GM18868 (cell line): Measurements from ENCODE around the gene CRIP2.

Experiments used
- ATAC-seq: cut with Tn5 transposase; IDR thresholded peaks from one replicate; pipeline ENCODE4 v1.9.1; 2021; ENCODE audit warnings: mild to moderate bottlenecking, moderate library complexity; ENCODE audit not compliant: unreplicated experiment

The CRIP2 gene, protein sequence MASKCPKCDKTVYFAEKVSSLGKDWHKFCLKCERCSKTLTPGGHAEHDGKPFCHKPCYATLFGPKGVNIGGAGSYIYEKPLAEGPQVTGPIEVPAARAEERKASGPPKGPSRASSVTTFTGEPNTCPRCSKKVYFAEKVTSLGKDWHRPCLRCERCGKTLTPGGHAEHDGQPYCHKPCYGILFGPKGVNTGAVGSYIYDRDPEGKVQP

DNA sequence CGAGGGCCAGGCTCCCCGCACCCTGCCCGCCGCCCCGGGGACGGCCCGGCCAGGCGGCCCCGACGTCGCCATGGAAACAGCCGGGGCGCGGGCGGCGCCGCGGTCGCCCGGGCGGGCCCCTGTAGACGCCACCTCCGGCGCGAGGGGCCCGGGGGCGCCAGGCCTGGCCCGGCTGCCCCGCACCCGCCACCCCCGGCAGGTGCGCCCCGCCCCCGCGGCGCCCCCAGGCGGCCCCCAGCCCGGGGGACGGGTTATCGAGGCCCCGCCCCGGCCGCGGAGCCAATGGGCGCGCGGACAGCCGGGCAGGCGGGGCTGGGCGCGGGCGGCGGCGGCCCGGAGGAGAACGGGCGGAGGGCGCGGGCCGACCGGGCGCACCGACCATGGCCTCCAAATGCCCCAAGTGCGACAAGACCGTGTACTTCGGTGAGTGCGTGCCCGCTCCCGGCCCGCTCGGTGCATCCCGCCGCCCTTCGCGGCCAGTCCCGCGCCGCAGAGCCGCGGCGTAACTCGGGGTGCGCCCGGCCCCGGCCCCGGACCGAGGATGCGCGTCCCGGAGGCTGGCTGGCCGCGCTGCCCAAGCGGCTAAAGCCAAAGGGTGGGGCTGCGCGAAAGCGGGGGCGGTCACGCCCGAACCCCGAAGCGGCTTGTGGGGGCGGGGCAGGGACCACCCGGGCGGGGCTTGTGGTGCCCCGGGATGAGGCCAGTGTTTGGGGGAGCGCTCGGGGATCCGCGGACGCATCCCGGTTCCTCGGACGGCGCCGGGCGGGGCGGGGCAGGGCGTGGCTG is at the start of gene CRIP2:
TSS of gene CRIP2 (plus strand) at position 339 of the 786 bp plus-strand sequence. CDS start at position 381, 42 bp downstream.
- ATAC-seq: no peak

DNA sequence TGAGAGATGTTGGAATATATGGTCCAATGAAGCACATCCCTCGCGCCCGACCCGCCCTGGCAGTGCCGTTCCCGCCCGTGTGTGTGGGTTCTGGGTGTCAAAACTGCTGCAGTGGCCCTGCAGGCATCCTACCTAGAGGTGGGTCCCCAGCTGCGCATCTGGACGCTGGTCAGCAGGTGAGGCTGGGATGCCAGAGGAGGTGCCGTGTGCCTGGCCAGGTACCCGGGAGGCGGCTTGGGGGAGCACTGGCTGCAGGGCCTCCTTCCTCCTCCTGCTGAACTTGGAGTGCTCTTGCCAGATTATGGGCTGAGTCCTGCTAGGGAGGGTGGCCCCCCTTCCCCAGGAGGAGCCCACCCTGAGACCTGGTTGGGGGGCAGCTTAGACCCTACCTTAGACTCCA is 49.8 kb upstream of the CRIP2 start:
- no peak for ATAC-seq

DNA sequence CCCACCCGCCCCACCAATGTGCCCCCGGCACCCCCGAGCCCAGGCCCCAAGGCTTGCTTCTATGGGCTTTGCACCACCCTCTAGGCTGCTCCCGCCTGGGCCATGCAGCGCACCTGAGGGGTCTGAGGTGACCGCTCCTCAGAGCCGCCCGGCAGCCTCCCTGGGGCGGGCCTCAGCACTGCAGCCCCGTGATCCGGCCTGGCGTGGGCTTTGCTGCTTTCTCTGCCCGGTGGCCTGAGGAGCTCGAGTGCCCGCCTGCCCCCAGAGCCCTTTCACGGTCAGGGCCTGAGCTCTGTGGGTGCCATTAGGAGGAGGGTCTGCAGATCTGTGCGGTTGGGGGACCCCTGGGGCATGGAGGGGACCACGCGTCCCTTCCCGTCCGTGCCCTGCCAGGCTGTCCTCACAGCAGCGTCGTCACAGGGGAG is 48.8 kb upstream of the CRIP2 start:
- ATAC-seq: no peak

DNA sequence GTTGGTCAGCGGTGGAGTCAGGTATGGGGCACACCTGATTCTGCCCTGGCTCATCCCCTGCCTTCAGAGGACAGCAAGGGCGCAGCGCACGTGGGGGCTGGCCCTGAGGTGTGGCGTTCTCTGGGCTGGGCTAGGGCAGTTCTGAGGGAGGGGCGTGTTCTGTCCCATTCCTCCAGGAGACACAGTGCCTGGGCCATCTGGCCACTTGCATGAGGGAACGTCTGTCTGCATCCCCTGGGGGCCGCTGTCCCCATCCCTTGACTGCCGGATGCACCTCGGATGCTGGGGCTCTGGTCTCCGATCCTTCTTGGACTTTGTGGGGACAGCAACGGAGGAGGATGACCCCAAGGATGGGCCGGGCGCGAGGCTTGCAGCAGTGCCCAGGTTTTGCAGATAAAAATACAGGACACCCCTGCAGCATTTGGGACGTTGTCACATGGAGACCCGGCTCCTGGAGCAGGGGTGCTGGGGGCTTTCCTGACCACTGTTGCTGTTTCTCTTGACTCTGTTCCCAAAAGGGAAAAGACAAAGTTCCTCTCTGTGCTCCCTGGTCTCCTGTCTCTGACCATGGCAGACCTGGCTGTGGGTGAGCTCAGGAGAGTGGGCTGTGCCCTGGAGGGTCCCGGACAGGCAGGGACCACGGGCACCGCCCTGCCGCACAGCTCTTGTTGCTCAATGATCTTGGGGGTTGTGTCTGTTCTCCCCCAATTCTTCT is 48.0 kb upstream of the CRIP2 start:
- no peak for ATAC-seq

DNA sequence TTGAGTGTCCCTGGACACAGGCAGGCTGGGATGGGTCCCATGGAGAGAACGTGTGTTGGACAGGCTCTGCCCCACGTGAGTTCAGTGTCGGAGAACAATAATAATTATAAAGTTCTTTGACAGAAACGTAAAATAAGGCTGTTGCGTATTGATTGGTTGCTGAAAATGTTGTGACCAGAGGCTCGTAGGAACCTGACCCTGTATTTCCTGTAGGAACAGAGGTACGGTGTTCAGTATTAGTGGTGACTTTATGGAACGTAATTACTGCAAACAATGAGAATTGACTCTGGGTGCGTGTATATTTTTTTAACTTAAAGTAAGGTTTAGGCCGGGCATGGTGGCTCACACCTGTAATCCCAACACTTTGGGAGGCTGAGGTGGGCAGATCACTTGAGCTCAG is 47.2 kb upstream of the CRIP2 start:
- no peak for ATAC-seq

DNA sequence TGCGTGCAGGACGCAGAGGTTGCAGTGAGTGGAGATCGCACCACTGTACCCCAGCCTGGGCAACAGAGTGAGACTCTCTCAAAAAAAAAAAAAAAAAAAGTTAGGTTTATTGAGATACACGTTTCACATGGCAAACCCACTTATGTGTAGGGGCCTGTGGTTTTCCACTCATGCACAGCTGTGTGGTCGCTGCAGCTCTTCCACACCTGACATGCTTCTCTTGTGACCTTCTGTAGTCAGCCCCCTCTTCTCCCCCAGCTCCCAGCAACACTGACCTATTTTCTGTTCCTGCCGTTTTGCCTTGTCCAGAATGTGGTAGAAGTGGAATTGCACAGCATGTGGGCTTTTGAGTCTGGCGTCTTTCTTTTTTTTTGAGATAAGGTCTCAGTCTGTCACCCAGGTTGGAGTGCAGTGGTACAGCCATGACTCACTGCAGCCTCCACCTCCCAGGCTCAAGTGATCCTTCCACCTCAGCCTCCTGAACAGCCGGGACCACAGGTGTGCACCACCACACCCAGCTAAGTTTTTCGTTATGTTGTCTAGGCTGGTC is 46.6 kb upstream of the CRIP2 start:
- ATAC-seq: no peak

DNA sequence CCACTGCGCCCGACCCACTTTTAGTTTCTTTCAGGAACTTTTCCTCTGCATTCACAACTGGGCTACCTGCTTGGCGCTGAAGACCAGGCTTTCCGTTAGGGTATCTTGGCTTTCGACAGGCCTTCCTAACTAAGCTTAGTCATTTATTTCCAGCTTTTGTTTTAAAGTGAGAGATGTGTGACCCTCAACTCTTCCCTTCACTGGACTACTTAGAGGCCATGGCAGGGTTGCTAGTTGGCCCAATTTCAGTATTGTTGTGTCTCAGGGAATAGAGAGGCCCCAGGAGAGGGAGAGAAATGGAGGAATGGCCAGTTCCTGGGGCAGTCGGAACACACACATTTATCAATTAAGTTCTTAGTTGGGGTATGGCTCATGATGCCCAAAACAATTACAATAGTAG is 44.6 kb upstream of the CRIP2 start:
- ATAC-seq: no peak

DNA sequence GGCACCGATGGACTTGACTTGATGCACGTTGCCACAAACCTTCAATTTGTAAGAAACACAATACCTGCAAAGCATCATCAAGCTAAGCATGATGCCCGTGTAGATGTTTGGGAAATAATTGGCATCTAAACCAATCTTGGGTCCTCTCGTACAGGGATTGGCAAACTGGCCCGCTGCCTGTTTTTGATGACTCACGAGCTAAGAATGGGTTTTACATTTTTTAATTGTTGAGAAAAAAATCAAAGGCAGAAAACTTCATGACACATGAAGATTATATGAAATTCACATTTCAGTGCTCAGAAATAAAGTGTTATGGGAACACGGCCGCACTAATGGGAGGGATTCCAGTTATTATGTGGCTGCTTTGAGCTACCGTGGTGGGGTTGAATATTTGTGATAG is 44.1 kb upstream of the CRIP2 start:
- no peak for ATAC-seq

DNA sequence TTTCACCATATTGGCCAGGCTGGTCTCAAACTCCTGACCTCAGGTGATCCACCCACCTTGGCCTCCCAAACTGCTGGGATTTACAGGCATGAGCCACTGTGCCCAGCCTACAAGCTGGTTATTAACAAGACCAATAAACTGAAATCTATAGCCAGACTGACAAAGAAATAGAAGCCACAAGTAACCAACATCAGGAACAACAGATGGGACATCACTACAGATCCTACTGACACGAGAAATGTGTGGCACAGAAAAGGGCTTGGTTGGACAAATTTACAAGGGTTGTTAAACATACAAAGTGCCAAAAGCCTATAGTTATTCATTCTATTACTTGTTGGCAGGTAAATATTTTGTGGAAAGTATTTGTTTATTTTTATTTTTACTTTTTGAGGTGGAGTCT is 43.4 kb upstream of the CRIP2 start:
- ATAC-seq: no peak

DNA sequence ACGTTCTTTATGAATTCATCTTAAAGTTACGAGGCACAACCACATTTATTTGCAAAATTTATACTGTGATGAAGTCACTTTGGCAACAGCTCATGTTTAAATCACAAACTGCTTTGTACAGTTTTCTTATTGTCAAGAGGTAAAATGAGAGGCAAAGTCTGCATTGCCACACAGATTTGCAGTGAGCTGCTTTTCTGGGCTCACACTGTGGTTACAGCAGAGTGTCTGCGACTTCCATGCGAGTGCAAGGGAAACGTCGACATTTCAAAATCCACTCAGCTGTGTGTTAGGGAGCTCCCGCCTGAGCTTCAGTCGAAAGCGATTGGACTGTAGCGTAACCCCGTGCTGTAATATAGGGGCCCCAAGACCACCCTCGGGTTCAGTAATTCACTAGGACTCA is 42.0 kb upstream of the CRIP2 start:
- ATAC-seq: no peak

DNA sequence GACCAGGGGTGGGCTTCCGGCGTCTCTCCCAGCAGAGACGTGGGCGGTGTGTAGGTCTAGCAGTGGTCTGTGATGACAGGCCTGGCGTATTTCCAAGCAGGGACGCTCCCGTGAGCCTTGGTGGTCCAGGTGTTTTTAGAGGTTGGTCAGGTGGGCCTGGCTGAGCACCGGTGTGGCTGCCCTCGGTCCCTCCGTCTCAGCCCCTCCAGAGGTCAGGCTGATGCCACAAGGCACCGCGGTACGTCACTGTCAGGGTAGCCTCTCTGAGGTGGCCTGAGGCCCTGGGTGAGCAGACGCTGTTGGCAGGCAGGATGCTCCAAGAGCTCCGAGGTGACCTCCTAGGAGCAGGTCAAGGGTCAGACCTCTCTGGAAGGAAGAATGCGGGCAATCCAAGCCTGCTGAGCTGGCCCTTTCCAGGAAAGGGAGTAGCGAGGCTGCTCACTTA is 41.4 kb upstream of the CRIP2 start:
- ATAC-seq: no peak

DNA sequence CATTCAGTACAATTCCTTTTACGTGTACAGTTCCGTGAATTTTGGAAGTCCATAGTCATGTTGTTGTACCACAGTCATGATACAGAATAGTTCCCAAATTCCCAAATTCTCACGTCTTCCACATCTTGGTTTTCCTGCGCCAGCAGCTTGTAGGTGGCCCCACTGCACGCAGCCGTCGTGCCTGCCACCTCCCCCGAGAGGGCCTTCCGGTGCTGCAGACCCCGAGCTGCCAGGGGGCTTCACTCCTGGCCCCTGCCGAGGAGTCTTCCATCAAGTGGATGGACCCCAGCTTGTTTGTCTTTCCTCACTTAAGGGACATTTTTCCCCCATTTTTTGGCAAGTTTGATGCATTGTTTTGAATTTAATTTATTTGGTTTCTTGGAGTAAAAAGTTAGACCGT is 38.2 kb upstream of the CRIP2 start:
- no peak for ATAC-seq

DNA sequence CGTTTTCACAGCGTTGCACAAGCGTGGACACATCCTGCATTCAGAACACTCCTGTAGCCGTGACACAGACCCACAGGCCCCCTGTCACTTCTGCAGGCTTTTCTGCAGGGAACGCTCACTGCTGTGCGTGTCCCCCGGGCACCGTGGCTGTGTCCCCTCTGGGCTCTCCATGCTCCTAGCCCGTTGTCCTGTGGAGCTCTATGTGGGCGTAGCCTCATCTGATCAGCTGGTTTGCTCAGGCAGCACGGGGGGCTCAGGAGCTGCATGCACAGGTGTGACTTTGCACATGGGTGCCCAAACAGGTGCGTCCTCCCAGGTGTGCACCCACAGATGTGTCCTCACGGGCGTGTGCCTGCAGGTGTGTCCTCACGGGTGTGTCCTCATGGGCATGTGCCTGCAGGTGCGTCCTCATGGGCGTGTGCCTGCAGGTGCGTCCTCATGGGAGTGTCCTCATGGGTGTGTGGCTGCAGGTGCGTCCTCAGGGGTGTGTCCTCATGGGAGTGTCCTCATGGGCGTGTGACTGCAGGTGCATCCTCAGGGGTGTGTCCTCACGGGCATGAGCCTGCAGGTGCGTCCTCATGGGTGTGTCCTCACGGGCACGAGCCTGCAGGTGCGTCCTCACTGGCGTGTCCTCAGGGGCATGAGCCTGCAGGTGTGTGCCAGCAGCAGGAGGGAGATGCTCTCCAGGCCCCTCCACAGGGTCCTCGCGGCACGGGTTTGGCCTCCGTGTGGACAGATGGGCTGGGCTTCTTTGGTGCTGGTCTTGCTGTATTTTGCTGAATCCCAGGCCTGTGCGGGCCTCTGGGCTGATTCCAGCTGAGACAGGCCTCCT is 37.5 kb upstream of the CRIP2 start:
- no peak for ATAC-seq

DNA sequence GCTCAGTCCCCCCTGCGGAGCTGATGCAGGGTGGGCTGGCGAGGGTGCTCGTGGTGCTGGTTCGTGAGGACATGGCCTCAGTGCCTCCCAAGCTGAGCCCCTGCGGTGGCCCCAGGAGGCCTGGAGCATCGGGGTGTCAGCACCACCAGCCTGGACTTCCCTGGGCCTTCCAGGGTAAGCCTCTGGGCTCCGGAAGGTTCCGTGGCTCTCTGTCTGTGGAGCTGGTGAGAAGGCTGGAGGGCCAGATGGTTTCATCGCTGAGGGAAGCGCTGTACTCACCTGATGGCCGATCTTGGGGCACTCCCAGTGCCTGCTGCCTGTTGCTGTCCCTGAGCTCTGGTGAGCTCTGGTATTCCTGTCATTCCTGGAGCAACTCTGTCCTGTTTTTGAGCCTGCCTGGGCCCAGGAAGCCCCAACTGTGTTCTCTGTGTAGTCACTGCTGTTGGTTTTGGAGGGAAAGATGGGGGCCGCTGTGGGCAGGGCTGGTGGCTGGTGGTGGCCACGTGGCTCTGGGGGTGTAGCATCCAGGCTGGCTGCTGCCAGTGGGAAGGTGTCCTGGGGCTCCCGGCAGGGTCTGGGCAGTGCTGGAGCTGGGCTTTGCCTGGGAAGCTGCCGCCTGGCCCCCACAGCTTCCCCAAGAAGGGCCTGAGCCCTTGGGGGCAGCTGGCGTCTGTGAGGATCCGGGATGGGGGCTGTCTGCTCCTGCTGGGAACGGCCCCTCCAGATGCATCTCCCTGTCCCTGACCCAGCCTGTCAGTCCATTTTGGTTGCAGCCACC is 36.7 kb upstream of the CRIP2 start:
- ATAC-seq: no peak

DNA sequence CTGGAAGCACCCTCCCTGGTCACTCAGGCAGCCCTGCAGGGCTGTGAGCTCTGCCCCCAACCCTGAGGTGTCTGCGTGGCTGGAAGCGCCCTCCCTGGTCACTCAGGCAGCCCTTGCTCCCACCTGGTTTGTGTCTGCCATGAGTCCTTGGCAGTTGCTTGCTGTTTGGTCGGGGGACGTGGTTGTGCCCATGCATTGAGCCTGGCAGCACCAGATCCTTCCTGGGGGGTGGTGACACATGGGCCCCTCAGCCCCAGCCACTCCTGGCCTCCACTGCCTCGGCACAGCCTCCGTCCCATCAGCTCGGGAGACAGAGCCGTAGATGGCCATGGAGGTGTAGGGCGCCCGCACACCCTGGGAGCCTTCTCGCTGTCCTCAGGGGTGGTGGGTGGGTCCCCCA is 35.4 kb upstream of the CRIP2 start:
- no peak for ATAC-seq

DNA sequence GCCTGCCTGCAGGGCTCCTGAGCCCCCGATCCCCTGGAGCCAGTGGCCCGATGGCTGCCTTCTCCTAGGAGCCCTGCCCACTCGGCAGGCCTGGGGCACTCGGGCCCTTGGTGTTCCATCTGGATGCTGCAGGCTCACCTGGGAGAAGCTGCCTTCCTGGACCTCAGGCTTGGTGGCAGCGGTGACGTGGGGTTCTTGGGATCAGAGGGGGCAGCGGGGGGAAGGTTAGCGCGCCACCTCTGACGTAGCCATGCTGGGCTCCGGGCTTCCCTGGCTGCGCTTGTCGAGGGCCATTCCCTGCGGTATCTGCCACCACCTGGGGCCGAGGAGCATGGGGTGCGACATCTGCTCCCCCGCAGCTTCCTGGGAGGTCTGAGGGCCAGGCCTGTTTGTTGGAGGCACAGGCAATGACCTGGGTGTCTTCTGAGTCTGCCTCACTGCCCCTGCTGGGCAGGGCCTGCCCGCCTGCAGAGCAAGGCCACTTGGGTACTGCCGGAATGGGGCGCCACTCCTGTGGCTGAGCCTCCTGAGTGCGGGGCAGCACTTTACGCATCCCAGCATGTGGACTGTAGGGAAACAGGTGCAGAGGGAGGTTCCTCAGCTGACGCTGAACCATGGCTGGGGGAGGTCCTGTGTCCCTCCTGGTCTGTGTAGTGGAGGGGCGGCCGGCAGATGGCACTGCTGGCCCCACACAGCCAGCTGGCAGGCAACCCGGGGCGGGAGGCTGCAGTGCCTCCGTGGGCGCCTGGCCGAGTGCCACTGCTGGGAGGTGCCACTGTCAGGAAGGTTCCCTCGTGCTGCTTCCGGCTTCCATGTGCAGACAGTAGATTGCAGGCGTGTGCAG is 34.7 kb upstream of the CRIP2 start:
- ATAC-seq: no peak

DNA sequence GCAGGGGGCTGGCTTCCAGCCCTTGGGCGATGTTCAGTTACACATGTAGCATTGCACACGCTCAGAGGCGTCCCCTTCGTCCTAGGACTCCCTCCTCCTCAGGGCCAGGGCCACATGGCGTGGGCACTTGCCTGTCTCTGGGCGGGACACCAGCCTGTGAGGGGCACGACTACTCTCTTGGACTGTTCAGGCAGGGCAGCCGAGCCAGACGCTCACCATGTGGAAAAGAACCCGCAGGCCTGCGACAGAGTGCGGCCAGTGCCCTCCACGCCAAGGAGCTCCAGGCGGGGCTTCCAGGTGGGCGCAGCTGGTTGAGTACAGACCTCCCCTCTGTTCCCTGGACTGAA is 34.1 kb upstream of the CRIP2 start:
- ATAC-seq: no peak

DNA sequence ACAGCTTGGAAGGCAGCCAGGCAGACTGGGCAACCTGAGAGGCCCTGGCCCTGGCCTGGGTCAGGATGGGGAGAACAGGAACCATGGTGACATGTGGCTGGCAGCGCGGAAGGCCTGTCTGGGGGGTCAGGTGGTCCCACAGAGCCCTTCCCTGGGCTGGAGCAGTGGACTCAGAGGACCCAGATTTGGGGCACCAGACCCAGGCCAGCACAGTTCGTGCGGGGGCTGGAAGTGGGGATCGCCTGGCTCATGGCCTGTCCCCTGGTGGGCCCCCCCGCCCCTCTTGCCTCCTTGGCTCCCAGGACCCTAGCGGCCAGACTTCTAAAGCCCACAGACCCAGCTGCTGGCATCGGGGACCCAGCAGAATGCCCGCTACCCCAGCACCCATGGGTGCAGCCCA is 33.6 kb upstream of the CRIP2 start:
- no peak for ATAC-seq

DNA sequence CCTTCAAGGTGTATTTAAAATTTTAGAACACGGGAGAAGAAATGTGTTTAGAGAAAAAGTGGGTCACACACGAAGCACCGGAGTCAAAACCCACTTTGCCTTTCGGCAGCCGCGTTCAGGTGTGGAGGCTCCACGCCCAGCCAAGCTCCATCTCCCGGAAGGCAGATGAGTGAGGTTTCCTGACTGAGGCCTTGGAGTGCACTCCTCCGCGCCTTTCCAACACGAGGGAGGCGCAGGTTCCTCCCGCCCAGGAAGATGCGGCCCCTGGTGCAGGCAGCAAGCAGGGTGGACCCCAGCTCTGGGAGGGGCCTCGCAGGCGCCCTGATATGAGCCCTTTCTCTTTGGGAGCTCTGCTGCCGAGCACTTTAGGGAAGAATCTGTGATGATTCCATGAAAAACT is 32.5 kb upstream of the CRIP2 start:
- no peak for ATAC-seq
